Activated T-helper 1 cell treated with anti-CD3 and anti-CD28 coated beads, Interleukin-12 subunit alpha, Interleukin-12 subunit beta, Interleukin-2, Interleukin-4 antibody, amounts not matched to agents 30 ng/mL and 10 ng/mL and 1 ng/mL, durations not matched to agents 14 hours and 24 hours and 36 hours (primary cell): ENCODE results near the gene QRFP. TPM values are rescaled to one million over a fixed set of nuclear protein-coding genes. Genes with fewer than 3 reads are reported as not detected.
"Not testable (repeated sequence)": the region's sequence is repeated elsewhere in the genome, so short reads cannot be mapped to it uniquely, and the experiment has no call there.

ENCODE experiments used
- DNase-seq: peaks from one replicate; pipeline ENCODE4 v3.0.0; 2021; ENCODE audit warnings: low spot score
- H3K27ac Mint-ChIP-seq: one replicate; pipeline ENCODE4 v1.8.0; 2021; ENCODE audit warnings: mild to moderate bottlenecking, mixed read lengths
- H3K27me3 Mint-ChIP-seq: one replicate; pipeline ENCODE4 v1.8.0; 2022; ENCODE audit warnings: mild to moderate bottlenecking, moderate library complexity, mixed read lengths; ENCODE audit not compliant: insufficient read depth
- H3K36me3 Mint-ChIP-seq: one replicate; pipeline ENCODE4 v1.8.0; 2021; ENCODE audit warnings: low read depth, mixed read lengths
- H3K4me1 Mint-ChIP-seq: one replicate; pipeline ENCODE4 v1.8.0; 2021; ENCODE audit warnings: low read depth, mixed read lengths
- H3K4me3 Mint-ChIP-seq: one replicate; pipeline ENCODE4 v1.8.0; 2021; ENCODE audit warnings: mild to moderate bottlenecking, moderate library complexity, mixed read lengths
- H3K9me3 Mint-ChIP-seq: one replicate; pipeline ENCODE4 v1.8.0; 2021; ENCODE audit warnings: mixed read lengths
- intact Hi-C: fragments of 100-400 bp; cut with micrococcal nuclease; formaldehyde crosslinking; loops from one replicate; pipeline ENCODE4 v1.15.1; 2024
- total RNA-seq: library from RNA; stranded (reverse); gene quantifications from 2 replicates; pipeline ENCODE4 v1.2.3, GENCODE V29; 2022

QRFP gene
- total RNA-seq, 1 donor from 2014 or later: not detected

DNA sequence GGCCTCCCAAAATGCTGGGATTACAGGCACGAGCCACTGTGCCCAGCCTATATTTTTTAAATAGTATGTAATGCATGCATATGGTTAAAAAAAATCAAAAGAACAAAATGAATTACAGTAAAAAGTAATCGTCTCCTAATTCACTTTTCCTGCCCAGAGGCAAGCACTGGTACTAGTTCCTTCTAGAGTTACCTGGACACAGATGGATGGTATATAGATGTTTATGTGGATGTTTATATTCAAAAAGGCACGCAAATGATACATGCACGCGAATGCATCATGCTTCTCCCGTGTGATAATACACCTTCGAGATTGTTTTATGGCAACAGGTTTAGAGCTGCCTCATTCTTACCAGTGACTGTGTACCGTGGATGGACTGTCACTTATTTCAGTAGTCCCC, 40.1 kb downstream of the QRFP start:
- no peak for DNase-seq

DNA sequence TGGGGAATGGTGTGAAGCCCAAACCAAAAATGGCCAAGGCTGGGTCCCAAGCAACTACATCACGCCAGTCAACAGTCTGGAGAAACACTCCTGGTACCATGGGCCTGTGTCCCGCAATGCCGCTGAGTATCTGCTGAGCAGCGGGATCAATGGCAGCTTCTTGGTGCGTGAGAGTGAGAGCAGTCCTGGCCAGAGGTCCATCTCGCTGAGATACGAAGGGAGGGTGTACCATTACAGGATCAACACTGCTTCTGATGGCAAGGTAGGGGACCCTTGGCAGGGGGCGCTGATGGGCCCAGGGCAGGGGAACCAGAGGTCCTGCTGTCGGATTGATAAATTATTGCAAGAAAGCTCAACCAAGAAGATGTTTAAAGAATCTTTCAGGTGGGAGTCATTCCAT, 41.8 kb downstream of the QRFP start:
- H3K4me1 Mint-ChIP-seq: no peaks in the 10 kb centered on the region
- no peaks in the 10 kb centered on the region for H3K27me3 Mint-ChIP-seq
- no peak overlapping the region for H3K4me3 Mint-ChIP-seq
- H3K27ac Mint-ChIP-seq: no peak overlapping the region
- intact Hi-C loops: no loop called here
- no peaks in the 10 kb centered on the region for H3K36me3 Mint-ChIP-seq
- no peak for DNase-seq
- H3K9me3 Mint-ChIP-seq: no peaks in the 10 kb centered on the region

More for the DNA sequence above, 40.1 kb downstream of the QRFP start:
- Mint-ChIP-seq H3K27ac (no peak overlapping the region), H3K4me3 (no peak overlapping the region), H3K36me3 (no peaks in the 10 kb centered on the region), H3K4me1 (no peaks in the 10 kb centered on the region), H3K27me3 (no peaks in the 10 kb centered on the region), H3K9me3 (no peaks in the 10 kb centered on the region)
- intact Hi-C loops: no loop called here

DNA sequence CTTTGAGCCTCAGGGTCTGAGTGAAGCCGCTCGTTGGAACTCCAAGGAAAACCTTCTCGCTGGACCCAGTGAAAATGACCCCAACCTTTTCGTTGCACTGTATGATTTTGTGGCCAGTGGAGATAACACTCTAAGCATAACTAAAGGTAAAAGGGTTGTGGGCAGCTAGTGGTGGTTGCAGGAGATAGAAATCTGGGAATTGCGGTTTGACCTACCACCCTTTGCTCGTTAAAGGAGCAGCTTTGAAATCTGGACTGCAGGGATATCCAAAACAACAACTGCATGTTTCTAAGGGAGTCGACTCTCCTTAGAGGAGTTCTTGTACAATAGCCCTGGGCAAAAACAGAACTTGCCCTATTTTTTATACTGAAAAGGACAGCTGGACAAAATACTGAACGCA, 42.5 kb downstream of the QRFP start:
- intact Hi-C loops: no loop called here
- DNase-seq: no peak
- Mint-ChIP-seq H3K4me1 (no peaks in the 10 kb centered on the region), H3K36me3 (no peaks in the 10 kb centered on the region), H3K27me3 (no peaks in the 10 kb centered on the region), H3K9me3 (no peaks in the 10 kb centered on the region), H3K4me3 (no peak overlapping the region), H3K27ac (no peak overlapping the region)

DNA sequence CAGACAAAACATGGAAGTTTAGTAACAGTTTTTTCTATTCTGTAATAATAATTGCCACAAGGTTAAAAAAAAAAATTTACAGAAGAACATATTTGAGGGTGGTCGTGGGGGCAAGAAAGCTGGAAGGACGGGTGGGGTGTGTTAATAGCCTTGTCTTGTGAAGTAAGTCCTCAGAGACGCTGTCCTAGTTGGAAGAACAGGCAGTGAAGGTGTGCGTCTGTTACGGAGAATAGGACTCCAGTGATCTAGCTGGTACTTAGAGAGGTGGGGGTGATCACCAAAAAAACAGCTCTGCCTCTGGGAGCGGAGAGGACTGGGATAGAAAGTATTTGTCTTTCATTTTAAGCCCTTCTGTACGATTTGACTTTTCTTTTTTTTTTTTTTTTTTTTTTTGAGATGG, 43.8 kb downstream of the QRFP start:
- Mint-ChIP-seq H3K4me1 (no peaks in the 10 kb centered on the region), H3K36me3 (no peaks in the 10 kb centered on the region), H3K4me3 (no peak overlapping the region), H3K9me3 (no peaks in the 10 kb centered on the region), H3K27me3 (no peaks in the 10 kb centered on the region), H3K27ac (no peak overlapping the region)
- intact Hi-C loops: no loop called here
- DNase-seq: no peak

DNA sequence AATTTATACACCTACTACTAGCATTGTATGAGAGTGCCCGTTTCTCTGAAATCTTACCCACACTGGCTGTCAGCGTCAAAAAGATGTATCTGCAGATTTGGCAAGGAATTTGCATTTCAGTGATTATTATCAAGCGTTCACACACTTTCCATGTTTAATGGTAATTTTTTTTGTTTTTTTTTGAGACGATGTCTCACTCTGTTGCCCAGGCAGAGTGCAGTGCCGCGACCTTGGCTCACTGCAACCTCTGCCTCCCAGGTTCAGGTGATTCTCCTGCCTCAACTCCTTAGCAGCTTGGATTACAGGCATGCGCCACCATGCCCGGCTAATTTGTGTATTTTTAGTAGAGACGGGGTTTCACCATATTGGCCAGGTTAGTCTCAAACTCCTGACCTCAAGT, 47.3 kb downstream of the QRFP start:
- no peak overlapping the region for H3K27ac Mint-ChIP-seq
- no peaks in the 10 kb centered on the region for H3K27me3 Mint-ChIP-seq
- no peaks in the 10 kb centered on the region for H3K9me3 Mint-ChIP-seq
- H3K36me3 Mint-ChIP-seq: no peaks in the 10 kb centered on the region
- no peak for DNase-seq
- no peaks in the 10 kb centered on the region for H3K4me1 Mint-ChIP-seq
- H3K4me3 Mint-ChIP-seq: no peak overlapping the region
- intact Hi-C loops: no loop called here

DNA sequence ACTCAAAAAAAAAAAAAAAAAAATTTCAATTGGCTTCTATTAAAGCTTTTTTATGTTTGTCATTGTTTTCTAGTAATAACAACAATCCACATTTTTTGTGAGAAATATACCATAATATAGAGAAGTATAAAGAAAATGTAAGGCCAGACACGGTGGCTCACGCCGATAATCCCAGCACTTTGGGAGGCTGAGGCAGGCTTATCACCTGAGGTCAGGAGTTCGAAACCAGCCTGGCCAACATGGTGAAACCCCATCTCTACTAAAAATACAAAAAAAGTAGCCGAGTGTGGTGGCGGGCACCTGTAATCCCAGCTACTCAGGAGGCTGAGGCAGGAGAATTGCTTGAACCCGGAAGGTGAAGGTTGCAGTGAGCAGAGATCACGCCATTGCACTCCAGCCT, 48.1 kb downstream of the QRFP start:
- H3K4me1 Mint-ChIP-seq, H3K4me3 Mint-ChIP-seq, intact Hi-C loops, H3K27ac Mint-ChIP-seq, DNase-seq, H3K27me3 Mint-ChIP-seq, H3K36me3 Mint-ChIP-seq, H3K9me3 Mint-ChIP-seq: not testable (repeated sequence)

DNA sequence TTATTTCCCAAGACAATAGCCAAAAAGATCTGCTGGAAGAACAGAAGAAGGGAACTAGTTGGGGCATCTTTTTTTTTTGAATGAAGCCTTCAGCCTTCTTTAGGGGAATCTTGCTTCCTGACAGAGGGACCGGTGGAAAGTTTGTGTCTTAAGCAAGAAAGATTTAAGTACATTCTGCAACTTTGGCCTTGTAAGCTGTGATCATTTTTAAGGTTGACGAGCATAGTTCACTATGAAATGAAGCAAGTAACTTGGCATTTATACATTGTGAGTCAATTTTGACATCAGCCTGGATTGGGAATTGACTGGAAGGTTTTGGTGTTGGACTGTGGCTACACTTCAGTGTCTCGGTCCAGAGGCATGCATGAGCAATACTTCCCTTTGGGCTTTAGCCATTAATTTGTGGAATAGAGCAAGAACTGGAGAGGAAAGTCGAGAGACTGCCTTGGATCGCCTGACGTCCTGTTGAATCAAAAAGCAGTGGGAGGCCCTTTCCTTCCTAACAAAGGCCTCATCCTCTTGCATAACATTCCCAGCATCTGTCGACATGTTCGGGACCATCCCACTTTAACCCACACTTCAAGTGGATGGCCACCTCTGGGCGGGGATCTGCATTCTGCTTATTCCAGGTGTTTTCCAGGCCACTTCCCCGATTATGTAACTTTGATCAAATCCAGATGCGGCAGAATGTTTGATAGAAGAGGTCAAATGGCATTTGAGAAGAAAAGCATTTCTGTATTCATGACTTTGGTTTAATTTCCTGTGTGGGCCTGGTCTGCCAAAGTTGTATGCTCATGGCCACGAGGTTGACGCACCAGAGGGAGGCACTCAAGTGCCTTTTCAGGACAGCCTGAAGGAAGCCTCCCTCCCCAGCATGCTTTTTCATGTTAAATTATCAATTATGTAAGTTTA, 49.0 kb downstream of the QRFP start:
- Mint-ChIP-seq H3K4me3 (no peak overlapping the region), H3K27ac (no peak overlapping the region), H3K36me3 (no peaks in the 10 kb centered on the region), H3K9me3 (no peaks in the 10 kb centered on the region), H3K27me3 (peaks cover 1% of the 10 kb centered on the region), H3K4me1 (peaks cover 11% of the 10 kb centered on the region)
- intact Hi-C loops: no loop called here
- DNase-seq: no peak

DNA sequence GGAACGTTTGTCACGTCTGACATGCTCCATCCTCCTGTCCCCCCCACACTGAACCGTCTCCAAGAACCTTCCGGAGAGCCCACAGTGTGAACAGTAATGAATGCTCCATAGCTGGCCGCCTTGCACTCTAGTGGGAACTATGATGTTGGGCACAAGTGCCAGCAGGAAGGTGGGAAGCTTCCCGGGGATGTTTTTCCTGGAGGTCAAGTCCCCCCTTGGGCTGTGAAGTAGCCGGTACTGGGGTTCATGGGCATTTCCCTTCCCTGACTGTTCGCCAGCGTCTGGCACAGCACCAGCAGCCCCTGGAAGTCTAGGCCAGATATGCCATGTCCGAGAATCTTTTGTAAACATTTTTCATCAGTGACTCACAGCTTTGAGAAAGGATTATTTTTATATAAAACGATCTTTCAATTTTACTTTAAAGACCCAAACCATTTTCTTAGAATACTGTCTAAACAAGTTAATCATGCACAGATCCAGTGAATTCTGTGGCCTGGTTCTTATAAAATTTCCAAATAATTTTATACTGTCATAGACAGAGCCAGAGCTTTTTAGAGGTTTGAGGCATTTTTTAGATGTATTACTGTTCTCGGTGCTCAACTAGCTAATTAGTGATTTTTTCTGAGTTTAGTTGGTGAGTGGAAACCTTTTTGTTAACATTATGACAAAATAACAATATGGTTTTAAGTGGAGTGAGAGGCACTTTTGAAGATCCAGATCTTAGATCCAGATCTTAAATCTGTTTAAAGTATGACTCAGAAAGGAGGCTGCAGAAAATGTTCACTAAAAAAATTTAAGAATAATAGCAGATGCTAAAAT, 49.9 kb downstream of the QRFP start:
- H3K4me1 Mint-ChIP-seq: peaks cover 11% of the 10 kb centered on the region
- intact Hi-C loops: no loop called here
- H3K27ac Mint-ChIP-seq: no peak overlapping the region
- H3K4me3 Mint-ChIP-seq: no peak overlapping the region
- no peaks in the 10 kb centered on the region for H3K9me3 Mint-ChIP-seq
- H3K27me3 Mint-ChIP-seq: peaks cover 1% of the 10 kb centered on the region
- DNase-seq: no peak
- H3K36me3 Mint-ChIP-seq: no peaks in the 10 kb centered on the region

DNA sequence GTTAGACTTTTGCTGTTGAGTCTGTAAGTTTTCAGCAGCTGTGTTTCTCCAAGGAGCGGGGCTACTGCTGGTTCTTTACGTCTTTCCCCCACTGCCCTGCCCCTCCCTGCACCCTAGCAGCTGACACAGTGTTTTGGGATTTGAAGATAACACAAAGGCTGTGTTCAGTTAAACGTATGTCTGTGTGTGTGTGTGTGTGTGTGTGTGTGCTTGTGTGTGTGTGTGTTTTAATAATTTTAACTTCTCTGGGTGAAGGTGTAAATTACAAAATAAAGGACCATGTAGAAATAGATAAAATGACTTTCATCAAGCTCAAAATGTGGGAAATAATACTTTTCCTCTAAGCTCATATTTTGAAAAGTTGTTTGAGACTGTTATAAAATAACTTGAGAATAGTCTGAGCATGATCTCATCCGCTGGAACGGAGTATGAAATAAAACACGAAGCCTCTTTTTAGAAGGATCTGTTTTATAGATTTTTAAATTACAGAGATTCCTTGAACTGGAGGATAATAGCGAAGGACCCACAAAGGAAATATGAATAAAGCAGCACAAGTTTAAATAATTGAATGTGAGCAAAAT, 50.6 kb downstream of the QRFP start:
- H3K36me3 Mint-ChIP-seq: no peaks in the 10 kb centered on the region
- H3K27me3 Mint-ChIP-seq: peaks cover 1% of the 10 kb centered on the region
- no peak overlapping the region for H3K4me3 Mint-ChIP-seq
- no peaks in the 10 kb centered on the region for H3K9me3 Mint-ChIP-seq
- intact Hi-C loops: no loop called here
- peaks cover 11% of the 10 kb centered on the region for H3K4me1 Mint-ChIP-seq
- H3K27ac Mint-ChIP-seq: no peak overlapping the region
- DNase-seq: no peak

DNA sequence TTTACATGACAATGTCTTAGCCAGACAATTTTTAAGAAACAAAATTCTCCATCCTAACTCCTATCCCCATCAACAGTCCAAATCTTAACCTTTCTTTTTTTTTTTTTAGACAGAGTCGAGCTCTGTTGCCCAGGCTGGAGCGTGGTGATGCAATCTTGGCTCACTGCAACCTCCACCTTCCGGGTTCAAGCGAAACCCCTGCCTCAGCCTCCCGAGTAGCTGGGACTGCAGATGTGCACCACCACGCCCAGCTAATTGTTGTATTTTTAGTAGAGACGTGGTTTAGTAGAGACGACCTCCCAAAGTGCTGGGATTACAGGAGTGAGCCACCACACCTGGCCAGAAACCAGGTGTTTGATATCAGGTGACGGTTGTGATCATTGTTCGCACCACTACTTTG, 51.4 kb downstream of the QRFP start:
- Mint-ChIP-seq H3K27ac (no peak overlapping the region), H3K9me3 (no peaks in the 10 kb centered on the region), H3K4me1 (peaks cover 11% of the 10 kb centered on the region), H3K36me3 (no peaks in the 10 kb centered on the region), H3K27me3 (peaks cover 1% of the 10 kb centered on the region), H3K4me3 (no peak overlapping the region)
- DNase-seq: no peak
- intact Hi-C loops: no loop called here

DNA sequence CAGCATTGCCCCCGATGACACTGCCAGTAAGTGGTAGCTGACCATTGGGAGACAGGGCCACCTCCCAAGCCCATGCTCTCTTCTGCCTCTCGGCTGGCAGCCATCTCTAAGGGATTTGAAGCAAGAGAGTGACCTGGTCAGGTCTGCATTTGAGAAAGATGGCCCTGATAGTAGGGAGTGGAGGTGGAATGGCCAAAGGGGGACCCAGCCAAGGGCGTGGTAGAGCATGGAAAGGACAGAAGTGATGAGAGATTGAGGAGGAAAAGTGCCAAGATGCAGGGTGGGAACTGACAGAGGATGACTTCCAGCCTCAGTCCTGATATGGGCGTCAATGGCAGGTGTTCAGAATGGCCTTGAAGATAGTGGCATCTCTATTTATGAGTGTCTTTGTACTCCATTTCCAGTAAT, 52.6 kb downstream of the QRFP start:
- Mint-ChIP-seq H3K4me3 (no peak overlapping the region), H3K27me3 (peaks cover 1% of the 10 kb centered on the region), H3K36me3 (no peaks in the 10 kb centered on the region), H3K27ac (no peak overlapping the region), H3K9me3 (no peaks in the 10 kb centered on the region), H3K4me1 (peaks cover 11% of the 10 kb centered on the region)
- intact Hi-C loops: no loop called here
- DNase-seq: no peak

DNA sequence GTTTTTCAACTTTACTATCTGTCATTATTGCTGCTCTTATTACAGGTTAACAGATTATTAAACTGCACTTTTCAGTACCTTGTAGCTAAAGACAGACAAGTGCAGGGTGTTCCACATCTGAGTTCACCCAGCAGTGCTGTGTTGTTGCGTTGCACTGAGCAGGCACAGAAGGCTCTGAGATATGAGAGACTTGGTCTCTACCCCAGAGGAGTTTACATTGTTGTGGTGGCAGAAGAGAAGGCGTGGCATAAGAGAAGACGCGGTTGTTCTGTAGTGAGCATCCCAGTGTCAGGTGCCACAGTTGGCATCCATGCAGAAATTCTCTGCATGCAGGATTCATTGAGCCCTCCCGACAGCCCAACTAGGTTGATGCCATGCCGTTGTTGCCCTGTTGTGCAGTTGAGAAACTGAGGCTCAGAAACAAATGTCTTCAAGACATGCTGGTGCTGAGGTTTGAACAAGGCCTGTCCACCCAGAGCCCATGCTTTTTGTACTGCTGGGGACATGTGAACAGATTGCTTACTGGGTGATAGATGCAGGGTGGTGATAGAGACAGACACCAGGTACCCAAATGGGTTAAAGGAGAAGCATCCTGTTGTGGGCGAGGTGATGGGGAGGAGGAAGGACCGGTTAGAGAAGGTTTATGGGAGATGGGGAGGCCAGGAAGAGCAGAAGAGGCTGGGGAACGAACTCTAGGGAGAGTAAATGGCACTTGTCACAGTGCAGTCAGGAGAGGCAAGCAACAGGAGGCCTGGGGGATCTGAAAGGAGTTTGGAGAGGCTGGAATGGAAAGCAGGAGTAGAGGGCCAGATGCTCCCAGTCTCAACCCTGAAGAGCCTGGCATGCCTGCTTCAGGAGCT, 53.3 kb downstream of the QRFP start:
- no peaks in the 10 kb centered on the region for H3K36me3 Mint-ChIP-seq
- H3K4me3 Mint-ChIP-seq: no peak overlapping the region
- peaks cover 1% of the 10 kb centered on the region for H3K27me3 Mint-ChIP-seq
- DNase-seq: no peak
- intact Hi-C loops: no loop called here
- H3K4me1 Mint-ChIP-seq: peaks cover 11% of the 10 kb centered on the region
- H3K9me3 Mint-ChIP-seq: no peaks in the 10 kb centered on the region
- H3K27ac Mint-ChIP-seq: no peak overlapping the region
